HG03457 (cell line): ENCODE results near the gene NDC80.
"Not testable (repeated sequence)": the region's sequence is repeated elsewhere in the genome, so short reads cannot be mapped to it uniquely, and the experiment has no call there.

Source experiments
- ATAC-seq: cut with Tn5 transposase; IDR thresholded peaks from one replicate; pipeline ENCODE4 v1.9.1; 2021; ENCODE audit warnings: moderate number of reproducible peaks; ENCODE audit not compliant: unreplicated experiment

NDC80 gene

DNA sequence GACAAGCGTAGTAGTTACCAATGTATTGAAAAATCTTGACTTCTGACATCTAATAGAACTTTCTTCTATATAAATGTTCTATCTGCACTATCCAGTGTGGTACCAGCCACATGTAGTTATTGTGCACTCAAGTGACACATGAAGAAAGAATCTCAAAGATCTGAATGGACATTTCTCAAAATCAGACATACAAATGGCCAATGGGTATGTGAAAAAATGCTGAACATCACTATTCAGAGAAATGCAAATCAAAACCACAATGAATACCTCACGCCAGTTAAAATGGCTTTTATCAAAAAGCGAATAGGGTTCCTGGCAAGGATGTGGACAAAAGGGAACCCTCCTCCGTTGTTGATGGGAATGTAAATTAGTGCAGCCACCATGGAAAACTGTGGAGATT, 46.7 kb downstream of the NDC80 start:
- ATAC-seq: no peak

DNA sequence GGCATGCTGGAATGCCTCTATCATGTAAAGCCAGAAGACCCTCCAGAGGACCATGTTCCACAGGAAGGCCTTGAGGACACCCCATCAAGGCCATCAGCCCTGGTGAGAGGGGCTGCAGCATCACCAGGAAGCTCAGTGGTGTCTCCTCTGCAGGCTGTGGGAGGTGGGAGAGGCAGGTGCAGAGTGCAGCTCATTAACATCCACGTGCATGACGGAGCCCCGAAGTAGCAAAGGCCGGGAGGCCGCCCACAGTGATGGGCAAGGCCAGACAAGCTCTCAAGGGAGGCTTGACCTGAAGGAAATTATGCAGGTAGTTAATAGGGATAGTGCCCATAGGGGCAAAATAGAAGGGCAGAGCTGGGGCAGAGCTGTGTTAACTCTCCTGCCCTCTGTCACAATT, 53.9 kb downstream of the NDC80 start:
- ATAC-seq: no peak

DNA sequence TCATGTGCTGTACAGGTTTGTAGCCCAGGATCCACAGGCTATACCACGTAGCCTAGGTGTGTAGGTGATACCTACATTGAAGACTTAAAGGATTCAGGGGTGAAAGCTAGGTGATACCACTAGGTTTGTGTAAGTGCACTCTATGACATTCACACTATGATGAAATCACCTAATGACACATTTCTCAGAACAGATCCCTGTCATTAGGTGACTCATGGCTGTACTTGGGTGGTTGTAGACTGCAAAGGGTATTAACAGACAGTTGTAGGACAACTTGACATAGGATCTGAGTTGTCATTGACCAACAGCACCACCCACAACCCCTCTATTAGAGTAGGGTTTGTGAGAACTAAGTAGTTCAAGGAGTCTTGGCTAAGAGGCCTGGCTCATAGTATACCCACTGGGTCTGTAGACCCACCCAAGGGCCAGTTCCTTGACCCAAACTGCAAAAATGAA, 56.5 kb downstream of the NDC80 start:
- ATAC-seq: no peak

DNA sequence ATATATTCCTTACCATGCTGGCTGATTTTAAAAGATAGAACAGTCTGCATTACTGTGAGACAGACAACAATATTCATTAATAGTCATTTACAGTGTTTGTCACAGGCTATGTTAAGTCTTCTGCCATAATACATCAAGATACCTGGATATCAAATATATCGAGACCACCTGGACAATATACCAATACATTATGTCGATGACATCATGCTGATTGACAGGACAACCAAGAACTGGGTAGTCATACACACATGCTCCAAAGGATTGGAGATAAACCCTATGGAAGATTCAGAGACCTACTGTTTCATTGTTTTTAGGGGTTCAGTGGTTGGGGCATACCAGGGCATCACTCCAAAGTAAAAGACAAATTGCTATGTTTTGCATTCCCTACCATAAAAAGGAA, 57.6 kb downstream of the NDC80 start:
- ATAC-seq: no peak

DNA sequence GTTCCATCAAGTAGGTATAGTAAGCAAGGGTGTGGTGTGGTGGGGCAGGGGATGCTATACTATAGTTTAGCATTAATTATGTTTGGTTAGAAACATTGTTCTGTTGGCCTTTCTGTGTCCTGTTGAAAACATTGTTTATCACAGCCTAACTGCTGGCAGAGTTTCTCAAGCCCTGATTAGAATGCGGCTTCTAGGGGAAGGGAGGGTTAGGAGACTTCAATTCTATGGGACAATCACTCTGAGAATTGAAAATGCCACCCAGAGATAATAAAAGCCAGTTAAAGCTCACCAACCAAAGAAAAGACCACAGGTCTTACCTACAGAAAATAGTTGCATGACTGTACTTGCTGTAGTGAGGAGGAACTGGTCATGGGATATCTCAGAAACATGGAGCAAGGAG, 64.2 kb downstream of the NDC80 start:
- ATAC-seq: no peak

DNA sequence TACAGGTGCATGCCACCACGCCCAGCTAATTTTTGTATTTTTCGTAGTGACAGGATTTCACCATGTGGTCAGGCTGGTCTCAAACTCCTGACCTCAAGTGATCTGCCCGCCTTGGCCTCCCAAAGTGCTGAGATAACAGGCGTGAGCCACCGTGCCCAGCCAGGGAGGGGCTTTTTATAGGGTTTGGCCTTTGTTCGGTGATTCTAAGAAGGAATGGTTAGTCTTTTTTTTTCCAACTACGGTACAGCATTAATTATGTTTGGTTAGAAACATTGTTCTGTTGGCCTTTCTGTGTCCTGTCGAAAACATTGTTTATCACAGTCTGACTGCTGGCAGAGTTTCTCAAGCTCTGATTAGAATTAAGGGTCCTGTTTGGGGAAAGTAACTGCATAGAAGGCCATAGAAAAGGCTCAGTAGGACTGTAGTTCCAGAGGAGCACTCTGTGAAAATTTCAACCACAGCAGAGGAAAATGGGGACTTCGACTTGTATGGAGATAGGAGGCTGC, 64.8 kb downstream of the NDC80 start:
- ATAC-seq: no peak

DNA sequence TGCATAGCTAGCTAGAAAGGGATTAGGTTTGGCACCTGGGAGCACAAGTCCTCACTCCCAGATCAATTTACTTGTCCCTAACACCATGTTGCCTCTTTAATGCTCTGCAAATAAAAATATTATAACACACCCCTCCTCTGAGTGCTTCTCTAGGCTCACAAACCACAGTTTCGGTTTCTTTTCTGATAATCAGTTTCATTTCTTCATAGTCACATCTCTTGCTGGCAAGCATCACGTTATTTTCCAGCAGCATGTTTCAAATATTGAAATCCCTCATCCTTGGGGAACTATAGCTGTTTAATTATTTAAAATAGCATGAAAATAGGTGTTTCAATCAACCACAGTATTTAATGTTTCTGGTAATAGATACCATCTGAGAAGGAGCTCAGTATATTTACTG, 70.3 kb downstream of the NDC80 start:
- peak; percentile 78 for ATAC-seq

DNA sequence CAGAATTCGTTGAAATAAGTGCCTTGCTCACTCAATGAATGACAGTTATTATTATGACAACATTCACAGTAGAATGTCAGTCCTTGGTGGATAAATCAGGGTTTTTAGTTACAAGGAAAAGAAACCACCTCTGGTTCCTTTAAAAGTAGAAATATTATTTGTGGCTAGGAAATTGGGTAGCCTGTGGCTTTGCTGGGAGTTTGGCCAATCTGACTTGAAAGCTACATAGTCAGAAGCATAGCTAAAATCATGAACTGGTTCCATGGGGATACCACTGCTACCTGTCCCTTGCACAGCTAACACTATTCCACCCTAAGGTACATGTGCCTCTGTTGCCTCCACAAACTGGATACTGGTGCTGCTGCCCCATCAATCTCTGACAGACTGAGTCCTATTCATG, 71.4 kb downstream of the NDC80 start:
- no peak for ATAC-seq

DNA sequence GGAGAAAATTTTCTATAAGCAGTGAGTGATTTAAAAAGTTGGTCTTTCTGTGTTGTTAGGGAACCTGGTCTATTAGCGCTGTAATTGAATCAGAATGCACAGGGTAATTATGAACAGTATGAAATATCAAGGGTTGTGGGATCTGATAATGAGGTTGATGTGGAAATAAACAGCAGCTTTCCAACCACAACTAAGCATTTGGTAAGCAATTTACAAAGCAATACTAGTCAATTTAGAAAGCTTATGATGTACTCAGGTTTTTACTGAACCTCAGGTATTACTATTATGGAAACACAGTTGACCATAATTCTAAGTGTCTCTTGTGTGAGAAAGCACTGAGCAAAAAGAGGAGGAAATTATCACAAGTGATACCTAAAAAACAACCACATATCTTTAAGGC, 73.2 kb downstream of the NDC80 start:
- ATAC-seq: no peak

DNA sequence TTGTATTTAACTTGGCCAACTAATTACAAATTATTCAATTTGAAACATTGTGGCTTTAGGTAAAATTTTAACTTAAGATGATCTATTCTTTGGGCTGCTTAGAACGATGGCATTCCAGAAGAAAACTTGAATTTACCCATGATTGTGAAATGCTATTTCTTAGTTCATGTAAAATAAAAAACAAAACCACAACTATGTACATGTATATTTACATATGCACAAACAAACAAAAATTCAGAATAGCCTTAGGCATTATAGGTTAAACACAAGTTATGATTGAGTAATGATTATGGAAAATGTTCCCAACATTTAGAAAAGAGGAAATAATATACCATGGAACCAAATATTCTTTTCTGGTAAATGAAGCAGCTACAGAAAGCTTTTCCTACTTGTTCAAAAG, 80.6 kb downstream of the NDC80 start:
- ATAC-seq: no peak

DNA sequence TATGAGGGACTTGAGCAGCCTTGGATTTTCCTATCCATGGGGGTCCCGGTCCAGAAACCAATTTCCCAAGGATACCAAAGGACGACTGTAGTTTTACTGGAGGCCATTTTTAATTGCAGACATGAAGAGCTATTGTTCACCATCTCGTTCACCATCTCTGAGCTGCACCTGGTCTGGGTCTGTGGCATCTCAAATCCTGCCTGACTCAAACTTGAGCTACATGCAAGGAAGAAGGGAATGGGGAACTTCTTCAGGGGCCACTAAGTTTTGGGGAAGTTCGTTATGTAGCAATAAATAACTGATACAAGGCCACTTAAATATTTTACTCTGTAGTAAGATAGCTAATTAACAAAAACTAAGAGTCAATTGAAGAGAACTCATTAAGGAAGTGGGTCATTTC, 82.1 kb downstream of the NDC80 start:
- ATAC-seq: no peak

DNA sequence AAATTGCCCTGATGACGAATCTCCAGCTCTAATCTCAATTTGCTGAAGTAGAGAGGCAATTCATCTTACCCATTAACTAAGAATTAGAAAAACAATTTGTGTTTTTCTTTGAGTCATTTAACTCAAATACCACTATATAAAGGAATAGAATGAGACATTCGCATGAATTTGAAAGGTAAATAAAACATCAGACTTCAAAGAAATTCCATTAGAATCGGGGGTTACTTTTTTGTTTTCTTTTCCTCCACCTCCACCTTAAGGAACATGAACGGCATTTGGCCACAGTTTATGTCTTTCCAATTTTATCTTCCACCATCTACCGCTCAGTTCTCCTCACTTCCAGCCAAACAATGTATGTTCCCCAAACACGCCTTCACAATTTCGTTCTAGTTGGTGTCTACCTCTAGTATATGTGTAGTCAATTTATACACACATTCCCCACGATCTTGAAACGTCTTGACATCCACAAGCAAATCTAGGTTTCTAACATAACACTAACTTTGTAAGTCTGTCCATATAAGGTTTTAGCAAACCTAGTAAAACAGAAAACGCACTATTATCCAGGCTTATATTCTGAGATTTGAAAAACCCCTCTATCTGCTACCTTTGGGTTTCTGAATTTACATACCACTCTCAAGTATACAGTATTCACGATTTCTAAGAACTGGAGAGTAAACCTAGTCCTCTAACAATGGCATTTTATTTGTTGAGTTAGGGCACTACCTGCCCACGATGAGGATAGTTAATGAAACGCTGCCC, 83.0 kb downstream of the NDC80 start:
- no peak for ATAC-seq

DNA sequence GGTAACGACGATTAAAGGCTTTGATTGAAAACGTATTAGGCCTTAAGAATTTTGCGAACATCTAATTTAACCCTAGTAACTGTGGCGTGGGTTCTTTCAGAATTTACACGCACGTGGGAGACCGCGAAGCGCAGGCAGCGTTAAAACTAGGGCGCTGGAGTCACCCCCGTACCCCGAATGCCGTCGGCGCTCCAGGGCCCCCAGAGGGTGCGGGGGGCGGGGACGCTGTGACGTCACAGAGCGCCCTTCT, 83.5 kb downstream of the NDC80 start:
- ATAC-seq: peak; percentile 15

DNA sequence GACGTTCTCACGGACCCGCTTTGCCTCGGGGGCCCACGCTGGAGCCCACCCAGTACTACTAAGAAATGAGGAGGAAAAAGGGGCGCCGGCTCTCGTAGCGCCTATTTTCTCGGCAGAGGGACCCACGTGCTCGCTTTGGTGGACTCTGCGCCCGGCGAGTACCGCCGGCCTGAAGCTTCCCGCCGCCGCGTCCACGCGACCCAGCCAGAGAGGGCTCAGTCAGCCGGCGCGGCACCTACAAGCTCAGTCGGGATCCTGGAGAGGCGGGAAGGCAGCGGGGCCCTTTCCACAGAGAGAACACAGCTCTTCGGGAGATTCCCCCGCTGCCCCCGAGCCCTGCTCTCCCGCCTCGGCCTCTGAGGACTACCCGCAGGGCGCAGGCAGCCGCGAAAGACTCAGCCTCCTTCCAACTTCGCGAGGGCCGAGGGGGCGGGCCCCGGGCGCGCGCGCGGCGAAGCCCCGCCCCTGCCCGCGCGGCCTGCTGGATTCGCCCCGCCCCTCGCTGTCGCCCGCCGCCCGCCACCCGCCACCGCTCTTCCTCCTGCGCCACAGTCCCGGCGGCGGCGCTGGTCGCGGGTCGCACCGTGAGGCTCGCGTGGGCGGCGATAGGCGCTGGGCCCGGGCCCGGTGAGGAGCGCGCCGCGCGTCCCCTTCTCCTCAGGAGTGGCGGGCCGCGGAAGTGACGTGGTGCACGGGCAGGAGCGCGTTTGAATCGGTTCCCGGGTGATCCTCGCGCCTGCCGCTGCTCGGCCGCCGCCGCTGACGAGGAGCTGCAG, 84.0 kb downstream of the NDC80 start, which contains the start of gene SMCHD1:
SMCHD1 (plus strand) TSS at position 549 of the 776 bp plus-strand sequence. CDS start 350 bp downstream, outside the sequence.
- peak; percentile 62 for ATAC-seq

DNA sequence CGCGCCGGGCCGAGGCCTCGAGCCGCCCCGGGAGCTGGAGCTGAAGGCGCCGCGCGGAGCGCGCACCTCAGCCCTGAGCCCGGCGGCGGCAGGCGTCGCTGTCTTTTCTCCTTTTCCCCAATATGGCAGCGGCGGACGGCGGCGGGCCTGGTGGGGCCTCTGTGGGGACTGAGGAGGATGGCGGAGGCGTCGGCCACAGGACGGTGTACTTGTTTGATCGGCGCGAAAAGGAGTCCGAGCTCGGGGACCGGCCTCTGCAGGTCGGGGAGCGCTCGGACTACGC, 84.5 kb downstream of the NDC80 start:
- no peak for ATAC-seq

DNA sequence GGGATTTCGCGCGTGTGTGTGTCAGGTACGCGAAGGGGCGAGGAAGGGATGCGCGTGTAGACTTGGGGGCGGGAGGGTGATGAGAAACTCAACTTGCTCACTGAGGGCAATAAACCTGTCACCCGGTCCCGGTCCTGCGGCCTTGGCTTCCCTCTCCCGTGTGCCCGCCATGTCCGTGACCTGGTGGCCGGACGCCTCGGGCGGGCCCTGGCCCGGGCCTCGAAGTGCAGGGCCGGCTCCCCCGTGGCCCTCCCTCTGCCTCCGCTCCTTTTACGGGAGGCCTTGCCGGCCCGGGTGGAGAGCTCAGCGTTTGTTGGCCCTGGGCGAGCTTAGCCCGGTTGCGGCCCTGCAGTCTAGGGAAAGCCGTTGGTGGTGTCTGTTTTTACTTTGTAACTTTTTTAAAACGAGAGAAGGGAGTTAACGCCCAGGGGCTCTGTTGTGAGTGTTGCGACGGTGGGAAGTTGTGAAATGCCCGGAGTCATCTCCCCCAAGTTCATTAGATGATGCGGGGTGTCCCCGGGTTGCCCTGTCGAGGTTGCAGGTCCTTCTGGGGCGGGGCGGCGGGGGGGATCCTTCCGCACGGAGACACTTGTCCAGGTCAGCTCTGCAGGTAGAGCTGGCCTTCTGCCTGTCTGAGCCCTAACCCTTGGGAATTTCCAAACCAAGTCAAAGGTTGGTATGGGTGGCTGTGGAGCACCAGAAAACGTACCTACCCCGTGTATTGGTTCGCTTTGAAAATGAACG, 85.1 kb downstream of the NDC80 start:
- no peak for ATAC-seq

DNA sequence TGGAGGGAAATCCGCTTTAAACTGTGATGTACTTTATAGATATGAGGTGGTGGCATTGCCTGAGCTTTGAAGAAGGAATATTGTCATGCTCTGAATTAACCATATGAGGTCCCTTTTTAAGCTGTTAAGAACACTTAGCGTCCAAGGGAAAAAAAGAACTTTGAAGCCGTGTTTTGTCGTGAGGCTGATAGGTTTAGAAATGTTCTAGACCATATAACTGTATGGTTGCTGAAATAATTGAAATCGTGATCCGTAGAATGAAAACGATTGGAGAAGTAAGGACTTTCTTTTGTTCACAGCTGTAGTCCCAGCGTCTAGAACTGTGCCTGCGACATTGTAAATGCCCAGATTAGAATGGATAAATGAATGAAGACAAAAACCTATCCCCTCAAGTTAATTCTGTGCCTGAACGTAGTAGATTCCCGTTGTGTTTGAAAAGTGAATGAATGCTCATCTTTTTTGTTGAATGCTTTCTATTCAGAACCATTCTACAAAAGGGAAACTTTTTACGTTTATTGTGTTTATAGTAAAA, 85.7 kb downstream of the NDC80 start:
- ATAC-seq: no peak

DNA sequence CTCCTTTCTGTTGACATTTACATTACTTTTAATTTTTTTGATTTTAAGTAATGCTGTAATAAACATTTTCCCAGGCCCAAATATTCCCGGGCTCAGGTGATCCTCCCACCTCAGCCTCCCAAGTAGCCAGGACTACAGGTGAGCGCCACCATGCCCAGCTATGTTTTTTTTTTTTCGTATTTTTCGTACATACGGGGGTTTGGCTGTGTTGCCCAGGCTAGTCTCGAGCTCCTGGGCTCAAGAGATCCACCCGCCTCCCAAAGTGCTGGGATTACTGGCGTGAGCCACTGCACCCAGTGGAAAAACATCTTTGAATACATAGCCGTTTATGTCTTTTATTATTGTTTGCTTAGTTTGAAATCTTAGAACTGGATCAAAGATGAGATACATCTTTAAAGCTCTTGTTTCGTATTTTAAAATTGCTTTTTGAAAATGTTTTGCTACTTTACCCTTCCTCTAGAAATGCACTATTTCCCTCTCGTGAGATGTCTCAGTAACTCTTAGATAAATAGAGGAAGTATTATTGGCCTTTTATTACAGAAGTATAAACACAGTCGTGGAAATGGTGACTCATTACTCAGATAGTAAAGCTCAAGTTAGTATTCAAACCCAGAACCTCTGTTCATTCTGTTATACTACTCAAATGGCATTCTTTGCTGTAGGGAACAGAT, 86.6 kb downstream of the NDC80 start:
- no peak for ATAC-seq

DNA sequence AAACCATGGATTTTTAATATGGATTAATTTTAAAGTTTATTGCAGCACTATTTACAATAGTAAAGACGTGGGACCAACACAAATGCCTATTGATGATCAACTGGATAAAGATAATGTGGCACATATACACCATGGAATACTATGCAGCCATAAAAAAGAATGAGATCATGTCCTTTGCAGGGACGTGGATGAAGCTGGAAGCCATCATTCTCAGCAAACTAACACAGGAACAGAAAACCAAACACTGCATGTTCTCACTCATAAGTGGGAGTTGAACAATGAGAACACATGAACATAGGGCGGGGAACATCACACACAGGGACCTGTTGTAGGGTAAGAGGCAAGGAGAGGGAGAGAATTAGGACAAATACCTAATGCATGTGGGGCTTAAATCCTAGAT, 89.5 kb downstream of the NDC80 start:
- ATAC-seq: not testable (repeated sequence)

DNA sequence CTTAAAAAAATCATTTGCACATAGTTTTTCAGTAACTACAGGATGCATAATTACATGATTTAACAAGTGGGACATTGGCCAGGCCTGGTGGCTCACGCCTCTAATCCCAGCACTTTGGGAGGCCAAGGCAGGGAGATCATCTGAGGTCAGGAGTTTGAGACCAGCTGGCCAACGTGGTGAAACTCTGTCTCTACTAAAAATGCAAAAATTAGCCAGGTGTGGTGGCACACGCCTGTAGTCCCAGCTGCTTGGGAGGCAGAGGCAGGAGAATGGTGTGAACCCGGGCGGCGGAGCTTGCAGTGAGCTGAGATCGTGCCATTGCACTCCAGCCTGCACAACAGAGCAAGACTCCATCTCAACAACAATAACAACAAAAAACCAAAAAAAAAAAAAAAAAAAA, 90.9 kb downstream of the NDC80 start:
- ATAC-seq: not testable (repeated sequence)

DNA sequence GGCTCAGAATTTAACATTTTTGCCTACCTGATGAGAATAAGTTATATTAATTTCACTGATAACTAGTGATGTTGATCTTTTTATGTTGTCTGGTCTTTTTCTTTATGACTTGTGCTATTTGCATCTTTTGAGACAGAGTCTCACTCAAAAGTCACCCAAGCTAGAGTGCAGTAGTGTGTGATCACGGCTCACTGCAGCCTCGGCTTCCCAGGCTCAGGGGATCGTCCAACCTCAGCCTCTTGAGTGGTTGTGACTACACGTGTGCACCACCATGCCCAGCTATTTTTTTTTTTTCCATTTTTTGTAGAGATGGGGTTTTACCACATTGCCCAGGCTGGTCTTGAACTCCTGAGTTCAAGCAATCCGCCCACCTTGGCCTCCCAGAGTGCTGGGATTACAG, 91.6 kb downstream of the NDC80 start:
- no peak for ATAC-seq
